ENCODE measurements around the gene FNTB. TPM values are rescaled to one million over a fixed set of nuclear protein-coding genes. Genes with fewer than 3 reads are reported as not detected.

The FNTB gene
- total RNA-seq, 2 donors from 2014 or later, result 23.5 to 46.2 TPM

DNA sequence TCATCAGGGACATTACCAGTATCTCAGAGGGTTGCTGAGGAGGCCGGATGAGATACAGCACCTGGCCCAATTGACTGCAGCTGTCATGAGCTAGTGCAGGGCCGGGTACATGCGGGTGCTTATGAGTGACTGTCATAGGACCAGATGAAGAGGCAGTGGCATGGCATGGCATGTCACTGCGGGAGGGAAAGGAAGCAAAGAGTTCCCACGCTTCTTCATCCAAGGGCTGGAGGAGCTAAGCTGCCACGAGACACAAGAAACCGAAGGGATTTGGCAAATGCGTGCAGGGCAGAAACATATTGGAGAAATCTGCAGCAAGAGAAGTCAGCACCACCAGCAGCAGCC lies 33.4 kb upstream of the FNTB start:
- no peak for TF ChIP-seq POLR2AphosphoS5 (IDR thresholded peaks at IDR 0.05)
- no peak for TF ChIP-seq POLR2A (IDR thresholded peaks at IDR 0.05)
- TF ChIP-seq CTCF (IDR thresholded peaks at IDR 0.05), result no peak
- no peak for DNase-seq (ENCODE audit: low spot score)
- H3K4me3 ChIP-seq, result no peak overlapping the region
- H3K36me3 ChIP-seq, result peaks cover 0 to 3% of the 10 kb centered on the region in 2 donors
- WGBS, result 94% methylated on average over 8 of the region's 8 CpGs
- H3K27ac ChIP-seq, result no peak overlapping the region
- H3K4me1 ChIP-seq (replicated peaks), result no peaks in the 10 kb centered on the region
- no peaks in the 10 kb centered on the region for H3K27me3 ChIP-seq (replicated peaks; ENCODE audit: insufficient read depth)
- intact Hi-C loops (cut with DNase I), result no loop called here
- H3K9me3 ChIP-seq, result no peaks in the 10 kb centered on the region

DNA sequence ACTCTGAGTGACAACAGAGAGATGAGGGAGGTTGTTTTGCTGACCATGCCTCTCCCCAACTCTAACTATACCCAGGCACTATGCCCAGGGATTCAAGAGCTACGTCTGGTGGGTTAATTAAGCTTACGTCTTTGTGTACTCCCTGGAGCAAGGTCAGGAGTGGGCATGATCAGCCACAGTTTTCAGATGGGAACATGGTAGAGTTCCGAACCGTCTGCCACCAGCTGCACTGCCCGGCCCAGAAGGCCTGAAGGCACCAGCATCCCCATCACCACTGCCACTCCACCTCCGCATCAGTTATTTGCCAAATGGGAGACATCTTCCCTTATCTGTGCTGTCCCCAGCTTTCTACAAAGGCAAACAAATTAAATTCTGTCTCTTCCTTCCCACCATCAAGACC lies 33.0 kb upstream of the FNTB start:
- intact Hi-C loops (cut with DNase I), result no loop called here
- H3K4me3 ChIP-seq, result no peak overlapping the region
- no peak for TF ChIP-seq POLR2AphosphoS5 (IDR thresholded peaks at IDR 0.05)
- TF ChIP-seq CTCF (IDR thresholded peaks at IDR 0.05), result no peak
- no peaks in the 10 kb centered on the region for H3K4me1 ChIP-seq (replicated peaks)
- H3K27me3 ChIP-seq (replicated peaks; ENCODE audit: insufficient read depth), result no peaks in the 10 kb centered on the region
- no peak overlapping the region for H3K27ac ChIP-seq
- no peaks in the 10 kb centered on the region for H3K9me3 ChIP-seq
- 96% methylated on average over 6 of the region's 6 CpGs for WGBS
- H3K36me3 ChIP-seq, result peaks cover 0 to 3% of the 10 kb centered on the region in 2 donors
- no peak for DNase-seq (ENCODE audit: low spot score)

DNA sequence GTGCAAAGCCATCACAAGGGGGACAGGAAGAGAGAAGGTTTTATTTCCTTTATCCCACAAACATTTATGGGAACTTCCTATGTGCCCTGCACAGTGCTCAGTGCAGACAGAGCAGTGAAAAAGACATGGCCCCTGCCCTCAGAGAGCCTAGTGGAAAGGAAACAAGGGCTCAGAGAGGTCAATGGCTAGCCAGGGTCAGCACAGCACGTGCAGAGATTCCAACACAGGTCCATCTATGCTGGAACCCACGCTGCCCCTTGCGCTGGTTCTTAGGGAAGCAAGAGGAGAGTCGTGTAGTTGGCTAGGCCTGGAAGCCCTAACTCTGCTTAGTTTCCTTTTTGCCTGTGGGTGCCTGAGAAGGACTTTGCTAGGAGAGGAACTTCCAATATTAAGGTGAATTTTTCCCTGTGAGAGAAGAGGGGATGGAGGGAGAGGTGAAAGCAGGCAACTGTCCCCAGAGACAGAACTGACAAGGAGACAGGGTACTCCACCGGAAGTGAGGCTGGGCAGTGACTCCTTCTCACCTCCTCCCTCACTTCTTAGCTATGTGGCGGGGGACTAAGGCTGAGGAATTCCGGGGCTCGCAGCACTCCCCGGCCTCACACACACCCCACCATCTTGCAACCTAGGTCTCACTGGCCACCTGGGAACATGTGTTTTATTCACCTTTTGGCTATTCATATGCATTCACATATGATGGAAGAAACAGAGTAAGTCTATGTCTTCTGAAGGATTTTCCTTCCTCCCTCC lies 32.0 kb upstream of the FNTB start:
- Histone ChIP-seq H3K9me3 (no peaks in the 10 kb centered on the region), H3K36me3 (peaks cover 0 to 3% of the 10 kb centered on the region in 2 donors), H3K4me1 (replicated peaks) (no peaks in the 10 kb centered on the region), H3K4me3 (no peak overlapping the region), H3K27ac (no peak overlapping the region), H3K27me3 (replicated peaks; ENCODE audit: insufficient read depth) (no peaks in the 10 kb centered on the region)
- 92% methylated on average over 9 of the region's 9 CpGs for WGBS
- DNase-seq (ENCODE audit: low spot score), result no peak
- TF ChIP-seq POLR2AphosphoS5 (IDR thresholded peaks at IDR 0.05) (no peak), CTCF (IDR thresholded peaks at IDR 0.05) (no peak), POLR2A (IDR thresholded peaks at IDR 0.05) (no peak)
- intact Hi-C loops (cut with DNase I), result no loop called here

- 80% methylated on average over 6 of the region's 6 CpGs for WGBS
- TF ChIP-seq POLR2A (IDR thresholded peaks at IDR 0.05), result no peak
- TF ChIP-seq POLR2AphosphoS5 (IDR thresholded peaks at IDR 0.05), result no peak
- TF ChIP-seq CTCF (IDR thresholded peaks at IDR 0.05), result no peak
- Histone ChIP-seq H3K36me3 (peaks cover 0 to 3% of the 10 kb centered on the region in 2 donors), H3K9me3 (no peaks in the 10 kb centered on the region), H3K4me1 (replicated peaks) (no peaks in the 10 kb centered on the region), H3K27ac (no peak overlapping the region), H3K27me3 (replicated peaks; ENCODE audit: insufficient read depth) (no peaks in the 10 kb centered on the region), H3K4me3 (no peak overlapping the region)
- intact Hi-C loops (cut with DNase I), result no loop called here
- DNase-seq (ENCODE audit: low spot score), result no peak
Measured at GRCh38 chr14:64955297-64955696, 31.4 kb upstream of the FNTB start.

DNA sequence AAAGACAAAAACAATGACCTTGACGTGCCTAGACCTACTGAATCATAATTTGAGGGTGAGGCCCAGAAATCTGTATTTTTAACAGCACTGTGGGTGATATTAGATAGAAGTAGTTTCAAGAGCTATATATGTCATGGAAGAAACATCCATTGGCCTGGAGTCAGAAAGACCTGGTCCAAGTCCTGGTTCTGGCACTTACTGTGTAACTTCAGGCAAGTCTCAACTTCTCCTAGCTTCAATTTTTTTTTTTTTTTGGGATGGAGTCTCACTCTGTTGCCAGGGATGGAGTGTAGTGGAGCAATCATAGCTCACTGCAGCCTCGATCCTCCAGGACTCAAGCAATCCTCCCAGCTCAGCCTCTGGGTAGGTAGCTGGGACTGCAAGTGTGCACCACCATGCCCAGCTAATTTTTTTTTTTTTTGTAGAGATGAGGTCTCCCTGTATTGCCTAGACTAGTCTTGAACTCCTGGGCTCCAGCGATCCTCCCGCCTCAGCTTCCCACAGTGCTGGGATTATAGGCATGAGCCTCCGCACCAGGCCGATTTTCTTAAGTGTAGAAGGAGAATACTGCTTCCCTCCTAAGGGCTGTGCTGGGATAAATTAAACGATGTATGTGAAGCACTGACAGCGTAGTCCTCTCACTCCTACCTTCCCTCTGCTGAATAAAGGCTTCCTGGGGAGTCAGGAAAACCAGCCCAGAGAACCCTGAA lies 29.8 kb upstream of the FNTB start:
- no peak overlapping the region for H3K4me3 ChIP-seq
- TF ChIP-seq POLR2AphosphoS5 (IDR thresholded peaks at IDR 0.05) (peak; percentile 60), POLR2A (IDR thresholded peaks at IDR 0.05) (no peak), CTCF (IDR thresholded peaks at IDR 0.05) (no peak)
- H3K27ac ChIP-seq, result no peak overlapping the region
- DNase-seq (ENCODE audit: low spot score), result peak; percentile 53
- no peaks in the 10 kb centered on the region for H3K4me1 ChIP-seq (replicated peaks)
- H3K36me3 ChIP-seq, result peaks cover 0 to 3% of the 10 kb centered on the region in 2 donors
- no peaks in the 10 kb centered on the region for H3K27me3 ChIP-seq (replicated peaks; ENCODE audit: insufficient read depth)
- no peaks in the 10 kb centered on the region for H3K9me3 ChIP-seq
- WGBS, result 82% methylated on average over 8 of the region's 8 CpGs
- intact Hi-C loops (cut with DNase I), result no loop called here
